COLO668 (cell line): Measurements from ENCODE around the gene RPS21.
A peak's percentile ranks its signal among the peaks of the same experiment; 100 is the strongest.

Source experiments
- DNase-seq: peaks from one replicate; lab custom pipeline; 2025; ENCODE audit not compliant: unreplicated experiment; lab: John Stamatoyannopoulos, UW

RPS21 gene

DNA sequence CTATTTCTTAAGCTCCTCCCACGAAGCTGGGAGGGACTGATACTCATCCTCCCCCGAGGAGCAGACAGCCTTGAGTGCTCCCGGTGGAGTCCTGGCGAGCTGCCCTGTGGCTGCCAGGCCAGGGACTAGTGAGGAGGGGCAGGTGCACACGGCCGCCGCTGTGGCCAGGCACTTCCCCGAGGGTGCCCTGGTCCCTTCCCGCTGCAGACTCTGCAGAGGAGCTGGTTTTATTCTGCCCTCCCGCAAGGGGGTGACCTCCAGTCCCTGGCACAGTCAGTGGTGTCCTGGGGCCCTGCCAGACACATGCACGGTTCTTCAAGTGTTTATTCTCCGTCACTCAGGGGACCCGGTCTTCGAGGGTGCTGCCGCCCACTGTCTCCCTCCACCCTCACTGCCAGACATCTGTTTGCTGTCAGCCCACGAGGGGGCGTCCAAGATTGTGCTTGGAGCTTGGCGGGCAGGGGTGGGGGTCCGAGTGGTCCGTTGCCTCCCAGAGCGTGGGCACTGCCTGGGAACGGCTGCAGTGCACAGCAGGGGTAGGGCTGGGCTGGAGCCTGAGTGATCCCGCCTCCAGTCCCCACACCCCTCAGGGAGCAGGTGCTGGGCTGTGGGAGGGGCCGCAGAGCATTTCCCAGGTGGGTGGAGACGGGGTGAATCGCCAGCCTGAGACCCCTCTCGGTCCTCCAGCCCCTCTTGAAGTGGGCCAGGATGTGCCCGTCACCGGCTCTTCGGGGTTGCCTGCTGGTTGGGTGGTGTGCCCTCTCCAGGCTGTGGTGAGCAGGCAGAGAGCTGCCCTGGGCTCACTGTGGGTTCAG is 23.2 kb downstream of the RPS21 start:
- DNase-seq: peak; percentile 86

DNA sequence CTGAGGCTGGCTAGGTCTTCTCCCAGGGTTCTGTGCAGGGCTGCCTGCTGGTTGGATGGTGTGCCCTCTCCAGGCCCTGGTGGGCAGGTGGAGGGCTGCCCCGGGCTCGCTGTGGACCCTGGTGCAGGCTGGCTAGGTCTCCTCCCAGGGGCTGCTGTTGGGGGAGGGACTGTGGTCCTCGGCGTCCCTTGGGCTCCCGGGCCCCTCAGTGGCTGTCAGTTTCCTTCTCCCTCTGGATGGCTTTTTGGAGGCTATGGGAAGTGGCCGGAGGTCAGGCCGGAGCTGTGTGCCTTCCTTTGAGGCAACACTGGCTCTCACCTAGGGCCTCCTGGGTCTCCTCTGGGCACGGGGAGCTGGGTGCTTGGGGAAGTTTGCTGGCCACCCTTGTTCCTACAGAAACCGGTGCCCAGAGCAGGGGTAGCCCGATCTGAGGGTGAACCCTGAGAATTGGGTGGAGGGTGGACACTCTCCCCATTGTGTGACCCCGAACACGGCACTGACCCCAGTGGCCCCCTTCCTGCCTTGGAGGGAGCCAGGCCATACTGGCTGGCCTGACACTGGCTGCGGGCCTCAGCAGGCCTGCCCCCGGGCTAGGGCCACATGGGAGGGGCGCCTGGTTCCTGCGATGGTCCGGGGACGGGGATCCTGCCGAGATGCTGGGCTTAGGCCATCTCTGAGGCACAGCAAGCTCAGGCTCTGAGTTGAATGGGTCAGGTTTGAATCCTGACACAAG is 24.0 kb downstream of the RPS21 start:
- no peak for DNase-seq

GRCh38 chr20:62411479-62412193 is 24.7 kb downstream of the RPS21 start:
- peak; percentile 76 for DNase-seq

DNA sequence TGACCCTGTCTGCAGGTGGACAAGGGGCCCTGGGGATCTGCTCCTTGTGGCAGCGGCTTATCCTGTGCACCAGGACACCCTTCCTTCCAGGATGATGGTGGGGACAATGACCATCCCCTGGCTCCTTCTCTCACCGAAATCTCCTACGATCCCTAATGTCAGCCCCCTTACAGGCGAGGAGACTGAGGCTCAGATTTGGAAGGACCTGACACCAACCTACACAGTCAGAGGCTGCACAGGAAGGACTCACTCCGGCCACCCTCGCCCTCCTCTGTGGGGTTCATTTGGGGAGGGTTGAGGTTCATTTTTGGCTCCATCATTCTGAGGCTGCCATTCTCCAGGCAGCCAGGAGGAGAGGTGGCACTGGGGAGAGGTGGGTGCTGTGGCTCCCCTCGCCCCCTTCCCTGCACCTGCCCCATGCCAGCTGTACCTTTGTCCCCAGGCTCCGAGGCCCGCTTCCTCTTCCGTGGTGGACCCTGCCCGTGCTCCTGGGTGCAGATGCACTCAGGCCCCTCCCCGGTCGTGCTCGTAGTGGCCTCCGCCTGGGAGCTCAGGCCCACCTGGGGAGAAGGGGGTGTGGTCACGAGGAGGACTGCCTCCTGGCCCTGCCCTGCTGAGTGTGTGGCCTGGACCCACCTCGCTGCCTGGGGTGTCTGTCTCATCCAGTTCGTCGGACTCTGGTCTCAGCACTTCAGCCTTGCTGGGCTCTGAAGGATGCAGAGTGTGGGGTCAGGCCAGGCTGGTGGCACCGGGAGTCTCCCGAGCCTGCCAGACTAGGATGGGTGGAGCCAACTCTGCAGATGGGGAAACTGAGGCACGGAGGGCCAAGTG is 25.5 kb downstream of the RPS21 start:
- peak; percentile 95 for DNase-seq

- DNase-seq: peak; percentile 18
Observed at GRCh38 chr20:62413025-62413570, 26.2 kb downstream of the RPS21 start.

DNA sequence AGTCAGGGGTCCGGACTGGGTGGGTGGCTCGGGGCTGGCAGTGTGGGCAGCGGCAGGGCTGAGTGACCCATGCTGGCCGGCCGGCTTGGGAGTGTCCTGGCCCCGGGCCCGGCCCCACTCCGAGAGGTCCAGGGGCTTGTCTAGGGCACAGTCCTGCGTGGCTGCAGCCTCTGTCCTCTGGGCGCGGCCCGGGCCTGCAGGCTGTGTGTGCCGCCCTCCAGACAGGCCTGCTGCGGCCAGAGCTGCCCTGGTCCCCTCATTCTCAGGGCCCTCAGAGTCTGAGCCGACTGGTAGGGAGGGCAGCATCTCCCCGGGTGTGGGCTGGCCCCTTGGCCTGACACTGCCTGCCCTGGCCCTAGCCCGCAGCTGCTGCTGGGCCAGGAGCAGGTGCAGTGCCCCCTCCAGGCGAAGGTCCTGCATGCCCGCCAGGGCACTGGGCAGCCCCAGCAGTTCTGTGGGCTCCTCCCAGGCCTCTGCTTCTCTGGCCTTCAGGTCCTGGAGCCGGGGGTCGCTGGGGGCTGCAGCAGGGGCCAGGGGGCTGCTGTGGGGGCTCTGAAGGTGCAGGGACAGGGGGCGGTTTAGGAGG is 27.1 kb downstream of the RPS21 start:
- peak; percentile 42 for DNase-seq

GRCh38 chr20:62415354-62416111 is 28.6 kb downstream of the RPS21 start:
- DNase-seq: no peak

DNA sequence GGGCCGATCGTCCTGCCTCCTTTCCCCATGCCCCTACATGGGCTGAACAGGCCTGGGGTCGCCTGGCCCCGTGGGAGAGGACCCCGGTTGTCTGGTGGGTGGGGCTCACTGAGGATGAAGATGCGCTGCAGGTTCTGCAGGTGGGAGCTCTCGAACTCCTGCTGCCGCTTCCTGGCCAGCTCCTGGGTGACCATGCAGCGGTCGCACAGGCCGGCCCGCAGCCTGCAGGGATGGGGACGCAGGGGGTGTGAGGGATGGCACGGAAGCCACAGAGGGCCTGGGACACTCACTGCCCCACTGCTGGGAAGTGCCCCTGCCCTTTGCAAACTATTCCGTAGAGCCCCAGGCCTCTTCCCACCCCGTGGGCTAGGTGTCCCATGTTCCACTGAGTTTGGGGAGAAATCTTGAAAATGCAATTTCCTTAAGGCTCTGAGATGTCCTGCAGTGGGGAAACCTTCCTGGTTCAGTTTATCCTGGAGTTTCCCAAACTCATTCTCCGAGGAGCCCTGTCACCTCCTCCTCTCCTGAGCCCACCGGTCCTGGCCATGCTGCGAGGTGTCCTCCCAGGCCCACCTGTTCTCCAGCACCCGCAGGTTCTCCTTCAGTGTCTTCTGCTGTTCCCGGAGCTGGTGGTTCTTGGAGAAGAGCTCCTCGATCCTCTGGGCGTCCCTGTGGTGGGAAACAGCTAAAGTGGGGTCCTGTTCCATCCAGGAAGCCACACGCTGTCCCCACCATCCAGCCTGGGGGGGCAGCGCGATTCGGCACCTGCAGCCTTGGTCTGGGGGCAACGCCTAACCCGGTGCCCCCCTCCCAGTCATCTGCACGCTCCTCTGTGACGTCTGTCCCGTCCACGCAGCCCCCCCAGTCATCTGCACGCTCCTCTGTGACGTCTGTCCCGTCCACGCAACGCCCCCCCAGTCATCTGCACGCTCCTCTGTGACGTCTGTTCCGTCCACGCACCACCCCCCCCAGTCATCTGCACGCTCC is 30.0 kb downstream of the RPS21 start:
- no peak for DNase-seq

GRCh38 chr20:62417981-62418708 is 31.2 kb downstream of the RPS21 start:
- no peak for DNase-seq

DNA sequence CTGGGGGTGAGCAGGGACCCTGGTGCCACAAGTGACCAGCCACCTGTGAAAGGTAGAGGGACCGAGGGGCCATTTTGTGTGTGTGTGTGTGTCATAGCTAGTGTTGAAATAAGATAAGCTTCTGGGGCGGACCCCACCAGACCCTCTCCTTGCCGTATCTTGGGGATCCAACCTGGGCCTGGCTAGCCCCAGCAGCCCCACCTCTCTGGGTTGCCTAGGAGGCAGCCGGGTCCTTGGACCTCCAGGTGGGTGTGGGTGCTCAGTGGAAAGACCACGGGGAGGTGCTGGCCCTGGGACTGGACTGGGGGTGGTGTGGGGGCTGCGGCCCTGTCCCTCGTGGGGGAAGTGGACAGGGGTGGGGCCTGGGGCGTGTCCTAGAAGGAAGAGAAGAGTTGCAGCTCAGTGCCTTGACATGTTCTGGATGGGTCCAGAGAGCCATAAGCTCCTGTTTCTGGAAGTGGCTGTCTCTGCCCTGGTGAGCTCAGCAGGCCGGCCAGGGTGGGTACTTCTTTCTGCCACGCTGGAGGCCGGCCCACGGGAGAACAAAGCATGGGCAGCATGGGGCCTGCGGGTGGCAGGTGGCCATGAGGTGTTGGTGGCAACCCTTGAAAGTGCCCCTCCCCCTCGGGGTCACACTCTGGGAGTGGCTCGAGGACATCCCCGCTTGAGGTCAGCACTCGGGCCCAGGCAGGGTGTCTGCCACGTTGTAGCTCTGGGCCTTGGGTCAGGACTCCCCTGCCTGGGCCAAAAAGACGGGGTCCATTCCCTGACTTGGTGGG is 32.0 kb downstream of the RPS21 start:
- no peak for DNase-seq

DNA sequence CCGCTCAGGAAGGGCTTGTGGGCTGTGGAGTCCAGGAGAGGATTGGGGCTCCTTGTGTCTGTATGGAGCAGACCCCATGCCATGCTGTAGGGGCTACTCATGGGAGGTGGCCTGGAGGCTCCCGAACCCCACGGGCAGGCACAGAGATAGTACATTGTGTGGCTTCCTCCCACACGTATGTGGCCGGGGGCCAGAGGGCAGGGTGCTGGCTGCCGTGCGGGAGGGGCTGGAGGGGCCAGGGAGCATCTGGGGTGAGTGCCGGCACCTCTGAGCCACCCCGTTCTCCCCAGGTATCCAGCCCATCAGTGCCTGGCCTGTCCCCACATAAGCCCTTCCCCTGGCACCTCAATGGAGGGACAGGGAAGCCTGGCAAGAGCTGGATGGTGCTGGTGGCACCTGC is 32.9 kb downstream of the RPS21 start:
- no peak for DNase-seq

GRCh38 chr20:62420846-62421715 is 34.2 kb downstream of the RPS21 start:
- DNase-seq: no peak

DNA sequence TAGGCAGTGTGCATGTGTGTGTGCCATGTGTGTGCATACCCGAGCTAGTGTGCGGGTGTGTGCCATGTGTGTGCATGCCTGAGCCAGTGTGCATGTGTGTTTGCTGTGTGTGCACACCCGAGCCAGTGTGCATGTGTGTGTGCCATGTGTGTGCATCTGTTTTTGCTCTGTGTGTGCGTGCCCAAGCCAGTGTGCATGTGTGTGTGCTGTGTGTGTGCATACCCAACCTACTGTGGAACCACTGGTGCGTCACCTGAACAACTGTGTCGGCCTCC is 34.8 kb downstream of the RPS21 start:
- DNase-seq: no peak

- DNase-seq: no peak
Observed at GRCh38 chr20:62422636-62423325, 35.9 kb downstream of the RPS21 start.

DNA sequence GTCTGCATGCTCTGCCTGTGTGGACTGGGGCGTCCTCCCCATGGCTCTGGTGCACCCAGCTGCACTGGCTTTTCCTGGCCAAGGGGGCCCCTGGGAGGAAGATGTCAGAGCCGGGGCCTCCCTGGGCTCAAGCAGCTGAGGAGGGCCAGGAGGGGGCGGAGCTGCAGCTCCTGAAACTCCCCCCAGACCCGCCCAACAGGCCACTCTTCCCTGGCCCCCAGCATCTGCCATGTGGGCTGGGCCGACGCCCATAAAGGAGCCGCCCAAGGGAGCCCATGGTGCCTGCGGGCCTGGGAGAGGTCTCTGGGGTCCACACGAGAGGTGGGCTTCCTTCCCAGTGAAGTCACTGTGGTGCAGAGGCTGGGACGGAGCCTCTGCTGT is 36.4 kb downstream of the RPS21 start:
- DNase-seq: no peak
